OCI-LY1 (cell line): ENCODE results near the gene PDE6C.

Source experiments
- CTCF ChIP-seq: fragments of 200-600 bp; sonication (generic), shearing (Covaris generic); IDR thresholded peaks from 2 replicates; pipeline ENCODE4 v1.5.1; 2017; ENCODE audit warnings: mild to moderate bottlenecking, antibody characterized with exemption, low read length, moderate library complexity, mixed read lengths
- EZH2 ChIP-seq: fragments of 200-600 bp; sonication (generic), shearing (Covaris generic); IDR thresholded peaks from 2 replicates; pipeline ENCODE4 v1.8.0; 2017; ENCODE audit warnings: borderline replicate concordance, mixed run types, mild to moderate bottlenecking, antibody characterized with exemption, low read length, moderate library complexity, mixed read lengths

- TF ChIP-seq CTCF: no peak
- no peak for TF ChIP-seq EZH2
Measured at GRCh38 chr10:93704451-93704850, 92.1 kb downstream of the PDE6C start.
